Measurements from ENCODE around the gene GPC2.
"Not testable (repeated sequence)": the region's sequence is repeated elsewhere in the genome, so short reads cannot be mapped to it uniquely, and the experiment has no call there.

DNA sequence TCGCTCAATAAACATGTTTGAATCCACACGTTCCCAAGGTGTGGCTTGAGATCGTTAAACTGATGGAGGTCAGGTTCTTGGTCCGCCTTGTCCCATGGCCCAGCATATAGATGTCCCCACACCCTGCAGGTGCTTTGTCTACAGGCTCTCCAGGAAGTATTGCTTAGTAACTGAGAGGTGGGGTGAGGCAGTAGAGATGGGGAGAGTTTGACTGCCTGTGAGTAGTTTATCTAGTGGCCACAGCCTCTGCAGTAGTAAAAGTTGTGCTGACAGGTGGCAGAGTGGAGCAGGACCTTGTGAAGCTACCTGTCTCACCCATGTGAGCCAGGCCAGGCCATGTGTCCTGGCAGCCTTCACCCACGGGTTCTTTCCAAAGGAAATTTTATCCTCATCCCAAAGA is 37.2 kb upstream of the GPC2 start:
- TF ChIP-seq, protein P1, sequence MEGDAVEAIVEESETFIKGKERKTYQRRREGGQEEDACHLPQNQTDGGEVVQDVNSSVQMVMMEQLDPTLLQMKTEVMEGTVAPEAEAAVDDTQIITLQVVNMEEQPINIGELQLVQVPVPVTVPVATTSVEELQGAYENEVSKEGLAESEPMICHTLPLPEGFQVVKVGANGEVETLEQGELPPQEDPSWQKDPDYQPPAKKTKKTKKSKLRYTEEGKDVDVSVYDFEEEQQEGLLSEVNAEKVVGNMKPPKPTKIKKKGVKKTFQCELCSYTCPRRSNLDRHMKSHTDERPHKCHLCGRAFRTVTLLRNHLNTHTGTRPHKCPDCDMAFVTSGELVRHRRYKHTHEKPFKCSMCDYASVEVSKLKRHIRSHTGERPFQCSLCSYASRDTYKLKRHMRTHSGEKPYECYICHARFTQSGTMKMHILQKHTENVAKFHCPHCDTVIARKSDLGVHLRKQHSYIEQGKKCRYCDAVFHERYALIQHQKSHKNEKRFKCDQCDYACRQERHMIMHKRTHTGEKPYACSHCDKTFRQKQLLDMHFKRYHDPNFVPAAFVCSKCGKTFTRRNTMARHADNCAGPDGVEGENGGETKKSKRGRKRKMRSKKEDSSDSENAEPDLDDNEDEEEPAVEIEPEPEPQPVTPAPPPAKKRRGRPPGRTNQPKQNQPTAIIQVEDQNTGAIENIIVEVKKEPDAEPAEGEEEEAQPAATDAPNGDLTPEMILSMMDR (IDR thresholded peaks at IDR 0.05; ENCODE audit: insufficient read depth, low read length): not testable (repeated sequence)
- not testable (repeated sequence) for TF ChIP-seq GABPA (IDR thresholded peaks at IDR 0.05; ENCODE audit: low read depth)
